Fibroblast of lung (primary cell): Measurements from ENCODE around the gene PPIE. TPM values are rescaled to one million over a fixed set of nuclear protein-coding genes. Genes with fewer than 3 reads are reported as not detected.
"Not testable (repeated sequence)": the region's sequence is repeated elsewhere in the genome, so short reads cannot be mapped to it uniquely, and the experiment has no call there.

Source experiments
- DNase-seq, 2 donors: peaks; one replicate each; pipeline versions ENCODE4 v3.0.0 to v3.0.0-alpha.2; 2010; ENCODE audit warnings: low read depth in 2 of 2
- H2AFZ ChIP-seq: 2 replicates; pipeline ENCODE4 v1.5.1; 2012; ENCODE audit warnings: low read length, control low read depth, inconsistent platforms
- H3K27ac ChIP-seq: 2 replicates; pipeline ENCODE4 v1.5.1; 2011; ENCODE audit warnings: low read length, control low read depth; ENCODE audit not compliant: insufficient read depth
- H3K27me3 ChIP-seq: 2 replicates; pipeline ENCODE4 v1.5.1; 2011; ENCODE audit warnings: mild to moderate bottlenecking, low read length; ENCODE audit not compliant: control insufficient read depth, insufficient read depth
- H3K36me3 ChIP-seq: 2 replicates; pipeline ENCODE4 v1.5.1; 2011; ENCODE audit warnings: low read length; ENCODE audit not compliant: control insufficient read depth, insufficient read depth
- H3K4me1 ChIP-seq: 2 replicates; pipeline ENCODE4 v1.5.1; 2011; ENCODE audit warnings: low read length; ENCODE audit not compliant: control insufficient read depth, insufficient read depth; ENCODE audit errors: extremely low read depth
- H3K4me2 ChIP-seq: 2 replicates; pipeline ENCODE4 v1.5.1; 2011; ENCODE audit warnings: low read length, control low read depth; ENCODE audit not compliant: insufficient read depth; ENCODE audit errors: extremely low read depth
- H3K4me3 ChIP-seq, 4 experiments: fragments of 200-600 bp in 1 of 4; sonication (generic) in 1 of 4; replicated peaks in 1 of 4; 2 replicates each; pipeline ENCODE4 v1.5.1; 2011 to 2016; ENCODE audit warnings: low read length in 4 of 4, low read depth in 3 of 4, mild to moderate bottlenecking in 3 of 4, control low read depth in 2 of 4, inconsistent platforms in 1 of 4, mixed read lengths in 1 of 4; ENCODE audit not compliant: insufficient read depth in 1 of 4; ENCODE audit errors: control extremely low read depth in 1 of 4
- H3K79me2 ChIP-seq: 2 replicates; pipeline ENCODE4 v1.5.1; 2012; ENCODE audit warnings: mild to moderate bottlenecking, low read length, inconsistent platforms; ENCODE audit not compliant: control insufficient read depth, insufficient read depth
- H3K9ac ChIP-seq: 2 replicates; pipeline ENCODE4 v1.5.1; 2011; ENCODE audit warnings: mild to moderate bottlenecking, low read length, control low read depth; ENCODE audit not compliant: insufficient read depth
- H3K9me3 ChIP-seq: 2 replicates; pipeline ENCODE4 v1.5.1; 2012; ENCODE audit warnings: low read depth, low read length; ENCODE audit not compliant: control insufficient read depth, insufficient read depth
- H4K20me1 ChIP-seq: 2 replicates; pipeline ENCODE4 v1.5.1; 2011; ENCODE audit warnings: low read length; ENCODE audit not compliant: control insufficient read depth, insufficient read depth; ENCODE audit errors: extremely low read depth
- EZH2 ChIP-seq: IDR thresholded peaks from 2 replicates; pipeline ENCODE4 v1.5.1; 2012; ENCODE audit warnings: low read length, control low read depth, mild to moderate bottlenecking; ENCODE audit errors: missing control alignments
- polyA plus RNA-seq, 2 donors: library from polyadenylated mRNA; depleted of rRNA in 1 of 2; stranded (reverse) in 1 of 2; unstranded in 1 of 2; fragments of >200 nt; gene quantifications; 2 replicates each; pipeline ENCODE4 v1.2.1, GENCODE V29; 2011 to 2012; ENCODE audit warnings: missing spikeins in 1 of 2
- total RNA-seq: library from RNA; depleted of rRNA; stranded (reverse); fragments of >200 nt; gene quantifications from 2 replicates; pipeline ENCODE4 v1.2.1, GENCODE V29; 2014
- TF ChIP-seq, protein P1 (sequence below), 2 donors: IDR thresholded peaks in 1 of 2; conservative IDR thresholded peaks in 1 of 2; 1 replicate in 1 of 2; 2 replicates in 1 of 2; pipeline ENCODE4 v1.5.1; 2011 to 2012; ENCODE audit warnings: low read length in 2 of 2, control low read depth in 1 of 2, inconsistent platforms in 1 of 2, low read depth in 1 of 2, mild to moderate bottlenecking in 1 of 2

Gene PPIE
- total and polyA plus RNA-seq, 2 donors (not counting 1 experiment from before 2014, with no cell fraction given): 38.8 to 58.8 TPM

DNA sequence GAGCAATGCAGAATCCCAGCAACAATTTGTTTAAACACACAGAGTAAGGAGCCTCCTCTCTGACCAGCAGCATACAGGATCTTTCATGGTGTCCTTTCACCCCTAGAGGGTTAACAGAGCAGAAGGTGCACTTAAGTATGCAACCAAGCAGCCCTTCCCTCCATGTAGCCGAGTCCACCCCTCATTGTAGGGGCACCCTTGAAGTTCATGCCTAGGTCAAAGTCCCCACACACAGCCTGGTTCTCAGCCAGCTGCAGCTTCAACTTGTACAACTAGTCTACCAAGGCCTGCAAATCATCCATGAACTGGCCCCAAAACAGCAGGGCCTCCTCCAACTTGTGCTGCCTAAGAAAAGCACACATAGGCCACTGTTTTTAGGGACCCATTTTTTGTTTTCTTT is 57.0 kb downstream of the PPIE start:
- Histone ChIP-seq H2AFZ (no peak overlapping the region), H3K27me3 (peaks cover 11% of the 10 kb centered on the region), H3K9ac (no peak overlapping the region), H3K79me2 (no peaks in the 10 kb centered on the region), H4K20me1 (no peaks in the 10 kb centered on the region), H3K4me3 (no peak overlapping the region), H3K36me3 (no peaks in the 10 kb centered on the region), H3K27ac (no peak overlapping the region), H3K4me1 (peaks cover 2% of the 10 kb centered on the region), H3K4me2 (no peak overlapping the region), H3K9me3 (no peaks in the 10 kb centered on the region)
- no peak for TF ChIP-seq EZH2
- TF ChIP-seq, protein P1, sequence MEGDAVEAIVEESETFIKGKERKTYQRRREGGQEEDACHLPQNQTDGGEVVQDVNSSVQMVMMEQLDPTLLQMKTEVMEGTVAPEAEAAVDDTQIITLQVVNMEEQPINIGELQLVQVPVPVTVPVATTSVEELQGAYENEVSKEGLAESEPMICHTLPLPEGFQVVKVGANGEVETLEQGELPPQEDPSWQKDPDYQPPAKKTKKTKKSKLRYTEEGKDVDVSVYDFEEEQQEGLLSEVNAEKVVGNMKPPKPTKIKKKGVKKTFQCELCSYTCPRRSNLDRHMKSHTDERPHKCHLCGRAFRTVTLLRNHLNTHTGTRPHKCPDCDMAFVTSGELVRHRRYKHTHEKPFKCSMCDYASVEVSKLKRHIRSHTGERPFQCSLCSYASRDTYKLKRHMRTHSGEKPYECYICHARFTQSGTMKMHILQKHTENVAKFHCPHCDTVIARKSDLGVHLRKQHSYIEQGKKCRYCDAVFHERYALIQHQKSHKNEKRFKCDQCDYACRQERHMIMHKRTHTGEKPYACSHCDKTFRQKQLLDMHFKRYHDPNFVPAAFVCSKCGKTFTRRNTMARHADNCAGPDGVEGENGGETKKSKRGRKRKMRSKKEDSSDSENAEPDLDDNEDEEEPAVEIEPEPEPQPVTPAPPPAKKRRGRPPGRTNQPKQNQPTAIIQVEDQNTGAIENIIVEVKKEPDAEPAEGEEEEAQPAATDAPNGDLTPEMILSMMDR (conservative IDR thresholded peaks at IDR 0.05 in 1 of 2, IDR thresholded peaks at IDR 0.05 in 1 of 2; ENCODE audit: low read depth in 1 of 2, low read length in 2 of 2): no peak
- DNase-seq: no peak

DNA sequence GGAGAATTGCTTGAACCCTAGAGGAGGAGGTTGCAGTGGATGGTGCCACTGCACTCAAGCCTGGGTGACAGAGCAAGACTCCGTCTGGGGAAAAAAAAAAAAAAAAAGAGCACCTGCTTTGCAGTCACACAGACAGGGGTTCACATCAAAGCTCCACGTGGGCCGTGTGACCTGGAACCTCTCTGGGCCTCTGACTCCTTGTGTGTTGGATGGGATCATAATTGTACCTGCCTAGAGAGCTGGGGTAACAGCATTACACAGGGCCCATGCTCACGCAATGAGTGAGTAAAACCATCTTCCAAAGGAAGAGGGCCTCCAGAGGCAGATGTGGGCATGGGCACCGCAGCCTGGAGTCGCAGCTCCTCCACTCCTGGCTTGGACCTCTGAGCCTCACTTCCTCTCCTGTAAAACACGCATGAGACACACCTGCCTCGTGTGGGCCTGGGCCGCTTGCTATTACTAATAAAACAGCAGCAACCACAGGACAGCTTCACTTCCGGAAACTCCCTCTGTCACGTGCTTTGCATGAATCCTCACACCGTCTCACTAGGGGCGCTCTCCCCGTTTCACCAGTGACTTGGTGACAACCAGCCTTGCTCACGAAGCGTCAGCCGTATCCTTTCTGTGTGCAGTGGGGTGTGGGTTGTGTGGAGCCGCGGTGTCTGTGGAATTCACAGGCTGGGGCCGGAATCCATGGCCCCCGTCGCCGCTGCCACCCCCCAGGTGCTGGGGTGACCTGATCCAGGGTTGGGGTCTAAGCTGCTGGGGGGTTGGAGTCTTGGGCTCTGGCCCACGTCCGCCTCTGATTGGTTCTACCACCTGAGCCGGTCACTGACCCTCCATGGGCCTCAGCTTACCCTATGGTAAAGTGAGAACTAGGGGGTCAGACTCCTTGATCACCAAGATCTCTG is 60.4 kb downstream of the PPIE start:
- H3K4me1 ChIP-seq, H3K27ac ChIP-seq, H3K9me3 ChIP-seq, H3K4me3 ChIP-seq, H3K36me3 ChIP-seq, H4K20me1 ChIP-seq, H3K27me3 ChIP-seq, H3K9ac ChIP-seq, H3K79me2 ChIP-seq: not testable (repeated sequence)
- Histone ChIP-seq H3K4me2 (peak overlapping the region; percentile 77), H2AFZ (peak overlapping the region; percentile 3)
- TF ChIP-seq, protein P1 (conservative IDR thresholded peaks at IDR 0.05 in 1 of 2, IDR thresholded peaks at IDR 0.05 in 1 of 2; ENCODE audit: low read depth in 1 of 2, low read length in 2 of 2): peak in 1 of 2 donors; percentile 23
- DNase-seq: peak; percentile 43 to 51

DNA sequence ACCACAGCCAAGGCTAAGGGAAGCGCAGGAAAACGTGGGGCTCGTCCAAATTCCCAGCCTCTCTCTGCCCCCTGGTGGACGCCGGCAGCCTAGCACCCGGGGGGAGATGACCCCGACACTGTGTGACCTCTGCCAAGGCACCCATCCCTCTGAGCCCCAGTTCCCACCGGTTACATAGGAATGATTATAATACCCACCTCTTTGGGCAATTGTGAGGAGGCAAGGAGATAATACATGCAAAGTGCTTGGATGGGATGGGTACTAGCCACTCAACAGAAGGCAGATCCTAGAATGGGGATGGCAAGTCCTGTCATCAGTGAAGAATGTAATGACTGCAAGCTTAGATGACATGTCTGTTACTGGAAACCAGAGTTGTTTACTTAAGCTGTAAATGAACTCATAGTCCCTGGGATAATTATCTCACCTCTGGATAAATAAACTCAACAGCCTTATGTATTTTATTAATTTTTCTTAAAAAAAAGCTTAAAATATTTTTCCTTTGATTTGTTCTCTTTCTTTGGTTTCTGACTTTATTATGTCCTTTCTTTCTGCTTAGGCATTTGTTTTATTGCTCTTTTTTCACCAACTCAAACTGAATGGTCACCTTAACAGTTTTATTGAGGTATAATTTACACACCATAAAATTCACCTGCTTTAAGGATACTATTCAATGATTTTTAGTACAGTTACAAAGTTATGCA is 61.2 kb downstream of the PPIE start:
- peaks cover 2% of the 10 kb centered on the region for H3K4me1 ChIP-seq
- no peak overlapping the region for H3K4me3 ChIP-seq
- H4K20me1 ChIP-seq: no peaks in the 10 kb centered on the region
- DNase-seq: peak; percentile 56 to 84
- H3K4me2 ChIP-seq: peak overlapping the region; percentile 77
- H3K27ac ChIP-seq: no peak overlapping the region
- TF ChIP-seq, protein P1 (conservative IDR thresholded peaks at IDR 0.05 in 1 of 2, IDR thresholded peaks at IDR 0.05 in 1 of 2; ENCODE audit: low read depth in 1 of 2, low read length in 2 of 2): peak; percentile 65 to 80
- no peak for TF ChIP-seq EZH2
- no peaks in the 10 kb centered on the region for H3K9me3 ChIP-seq
- H3K27me3 ChIP-seq: peaks cover 3% of the 10 kb centered on the region
- H3K36me3 ChIP-seq: no peaks in the 10 kb centered on the region
- no peak overlapping the region for H3K9ac ChIP-seq
- H2AFZ ChIP-seq: no peak overlapping the region
- no peaks in the 10 kb centered on the region for H3K79me2 ChIP-seq
